Lower leg skin (tissue), 4 donors: ENCODE data around the gene ZBTB4. TPM values are rescaled to one million over a fixed set of nuclear protein-coding genes. Genes with fewer than 3 reads are reported as not detected.

Experiments
- DNase-seq, 2 donors: peaks; one replicate each; pipeline ENCODE4 v3.0.0-alpha.2; 2019; ENCODE audit warnings: low spot score in 2 of 2
- H3K4me3 ChIP-seq: fragments of 200-600 bp; sonication (generic); 2 replicates; pipeline ENCODE4 v1.5.1; 2017; ENCODE audit warnings: mild to moderate bottlenecking, low read depth; ENCODE audit not compliant: poor library complexity, severe bottlenecking
- POLR2A ChIP-seq, 2 donors: fragments of 450-650 bp; IDR thresholded peaks; one replicate each; pipeline ENCODE4 v1.6.1; 2016 to 2017; ENCODE audit warnings: antibody characterized with exemption in 2 of 2, mild to moderate bottlenecking in 1 of 2, moderate library complexity in 1 of 2
- WGBS, 2 donors: methylation state at CpG; one replicate each; pipeline ENCODE4 v1.1.5; 2018; 5-methylcytosine and 5-hydroxymethylcytosine counted together
- intact Hi-C: fragments of 100-400 bp; cut with DNase I; formaldehyde crosslinking; loops from one replicate; pipeline ENCODE4 v1.15.0; 2023; ENCODE audit warnings: low total_unique reads
- total RNA-seq, 4 donors: library from RNA; depleted of rRNA; stranded (reverse); fragments of >200 nt; gene quantifications; one replicate each; pipeline ENCODE4 v1.1.0, GENCODE V29; 2016
- TF ChIP-seq, protein P1 (sequence below), 3 donors: fragments of 450-650 bp; IDR thresholded peaks; one replicate each; pipeline ENCODE4 v1.5.1; 2016; ENCODE audit warnings: antibody characterized with exemption in 3 of 3, mild to moderate bottlenecking in 3 of 3, moderate library complexity in 2 of 3

The ZBTB4 gene
- total RNA-seq, 4 donors from 2014 or later = 40.4 to 52.3 (median 47.7) TPM

DNA sequence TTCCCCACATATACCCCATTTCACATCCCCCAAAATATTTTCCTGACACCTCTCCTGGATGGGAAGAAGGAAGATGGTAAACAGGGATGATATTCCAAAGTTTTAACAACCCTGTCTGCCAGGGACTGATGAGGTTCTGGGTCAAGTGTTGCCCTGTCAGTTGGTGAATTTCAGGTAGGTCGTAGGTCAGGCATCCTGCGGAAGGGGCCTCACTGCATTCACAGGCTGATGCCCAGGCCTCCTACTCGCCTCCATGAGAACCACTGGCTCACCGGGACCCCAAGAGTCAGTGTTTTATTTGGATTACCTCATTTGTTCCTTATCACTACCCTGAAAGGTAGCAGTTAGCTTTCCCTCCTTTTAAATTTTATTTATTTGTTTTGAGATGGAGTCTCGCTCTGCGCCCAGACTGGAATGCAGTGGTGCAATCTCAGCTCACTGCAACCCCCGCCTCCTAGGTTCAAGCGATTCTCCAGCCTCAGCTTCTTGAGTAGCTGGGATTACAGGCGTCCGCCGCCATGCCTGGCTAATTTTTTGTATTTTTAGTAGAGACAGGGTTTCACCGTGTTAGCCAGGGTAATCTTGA is 10.5 kb downstream of the ZBTB4 start:
- no peak for DNase-seq
- no peak for TF ChIP-seq POLR2A (IDR thresholded peaks at IDR 0.05)
- TF ChIP-seq, protein P1, sequence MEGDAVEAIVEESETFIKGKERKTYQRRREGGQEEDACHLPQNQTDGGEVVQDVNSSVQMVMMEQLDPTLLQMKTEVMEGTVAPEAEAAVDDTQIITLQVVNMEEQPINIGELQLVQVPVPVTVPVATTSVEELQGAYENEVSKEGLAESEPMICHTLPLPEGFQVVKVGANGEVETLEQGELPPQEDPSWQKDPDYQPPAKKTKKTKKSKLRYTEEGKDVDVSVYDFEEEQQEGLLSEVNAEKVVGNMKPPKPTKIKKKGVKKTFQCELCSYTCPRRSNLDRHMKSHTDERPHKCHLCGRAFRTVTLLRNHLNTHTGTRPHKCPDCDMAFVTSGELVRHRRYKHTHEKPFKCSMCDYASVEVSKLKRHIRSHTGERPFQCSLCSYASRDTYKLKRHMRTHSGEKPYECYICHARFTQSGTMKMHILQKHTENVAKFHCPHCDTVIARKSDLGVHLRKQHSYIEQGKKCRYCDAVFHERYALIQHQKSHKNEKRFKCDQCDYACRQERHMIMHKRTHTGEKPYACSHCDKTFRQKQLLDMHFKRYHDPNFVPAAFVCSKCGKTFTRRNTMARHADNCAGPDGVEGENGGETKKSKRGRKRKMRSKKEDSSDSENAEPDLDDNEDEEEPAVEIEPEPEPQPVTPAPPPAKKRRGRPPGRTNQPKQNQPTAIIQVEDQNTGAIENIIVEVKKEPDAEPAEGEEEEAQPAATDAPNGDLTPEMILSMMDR (IDR thresholded peaks at IDR 0.05) = no peak
- intact Hi-C loops = no loop called here
- 82 to 86% methylated on average over 12 of the region's 12 CpGs for WGBS, 2 donors
- no peak overlapping the region for H3K4me3 ChIP-seq

DNA sequence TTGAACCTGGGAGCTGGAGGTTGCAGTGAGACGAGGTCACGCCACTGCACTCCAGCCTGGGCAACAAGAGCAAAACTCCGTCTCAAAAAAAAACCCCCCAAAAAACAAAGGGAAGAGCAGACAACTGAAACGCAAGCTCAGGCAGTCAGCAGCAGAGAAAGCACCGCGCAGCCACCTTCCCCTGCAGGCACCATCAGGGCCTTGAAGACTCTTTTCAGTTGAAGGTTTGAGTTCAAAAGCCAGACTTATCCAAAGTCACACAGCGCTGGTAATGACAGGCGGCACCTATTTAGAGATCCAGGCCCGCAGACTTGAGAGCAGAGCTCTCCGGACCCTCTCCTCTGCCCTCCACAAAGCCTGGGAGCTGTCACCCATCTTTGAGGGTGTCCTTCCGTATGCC is 11.1 kb downstream of the ZBTB4 start:
- H3K4me3 ChIP-seq = no peak overlapping the region
- DNase-seq = no peak
- 92 to 95% methylated on average over 11 of the region's 11 CpGs for WGBS, 2 donors
- intact Hi-C loops = no loop called here
- TF ChIP-seq POLR2A (IDR thresholded peaks at IDR 0.05) = no peak
- TF ChIP-seq, protein P1 (IDR thresholded peaks at IDR 0.05) = no peak

DNA sequence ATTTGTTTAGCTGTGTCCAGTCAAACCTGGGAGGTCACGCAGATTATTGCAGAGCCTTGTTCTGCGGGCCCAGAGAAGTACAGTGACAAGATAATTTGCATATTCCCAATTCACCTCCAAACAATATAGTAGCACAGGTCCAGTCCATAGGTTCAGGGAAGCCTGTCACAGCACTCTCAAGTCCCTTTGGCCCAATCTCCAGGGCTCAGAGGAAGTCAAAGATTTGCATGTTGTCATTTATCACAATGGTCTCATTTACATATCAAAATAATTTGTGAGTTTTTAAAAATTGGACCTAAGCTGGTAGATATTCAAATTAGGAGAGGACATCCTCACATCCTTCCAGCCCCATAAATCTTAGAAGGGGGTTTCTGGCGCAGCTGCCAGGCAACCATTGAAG is 11.9 kb downstream of the ZBTB4 start:
- intact Hi-C loops = no loop called here
- TF ChIP-seq POLR2A (IDR thresholded peaks at IDR 0.05) = no peak
- TF ChIP-seq, protein P1 (IDR thresholded peaks at IDR 0.05) = no peak
- 93 to 96% methylated on average over 3 of the region's 3 CpGs for WGBS, 2 donors

DNA sequence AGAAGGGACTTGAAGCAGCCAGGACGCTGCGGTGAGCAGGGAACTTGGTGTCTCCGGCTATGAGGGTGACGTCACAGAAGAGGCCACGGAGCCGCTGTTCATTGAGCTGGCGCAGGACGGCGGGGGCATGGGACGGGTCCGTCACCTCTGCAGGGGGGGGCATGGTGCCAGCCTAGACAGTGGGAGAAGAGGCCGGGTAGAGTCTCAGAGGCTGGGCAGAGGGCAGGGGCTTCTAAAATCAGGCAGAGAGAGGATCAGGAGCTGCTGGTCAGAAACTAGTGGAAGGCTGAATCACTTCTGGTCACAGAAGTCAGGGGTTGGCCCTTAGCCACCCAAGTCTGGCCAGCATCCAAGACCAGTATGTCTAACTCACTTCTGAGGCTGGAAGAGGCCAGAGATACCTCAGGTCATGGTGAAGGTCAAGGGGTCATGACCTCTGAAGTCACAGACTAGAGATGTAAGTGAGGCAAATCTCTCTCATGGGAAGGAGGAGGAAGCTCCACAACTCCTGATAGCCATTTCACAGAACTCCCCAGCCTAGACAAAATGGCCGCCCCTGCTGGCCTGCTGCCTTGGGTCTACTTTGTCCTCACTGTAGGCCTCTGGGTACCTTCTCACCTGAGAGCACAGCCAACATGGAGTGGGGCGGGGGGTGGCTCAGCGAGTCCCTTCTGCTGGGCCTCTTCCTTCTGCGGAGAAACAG is 12.6 kb downstream of the ZBTB4 start:
- no peak overlapping the region for H3K4me3 ChIP-seq
- intact Hi-C loops = no loop called here
- WGBS, 2 donors = 68 to 79% methylated on average over 16 of the region's 16 CpGs
- DNase-seq = no peak
- no peak for TF ChIP-seq POLR2A (IDR thresholded peaks at IDR 0.05)
- TF ChIP-seq, protein P1 (IDR thresholded peaks at IDR 0.05) = no peak

More for the DNA sequence above, 11.9 kb downstream of the ZBTB4 start:
- DNase-seq = no peak
- no peak overlapping the region for H3K4me3 ChIP-seq

DNA sequence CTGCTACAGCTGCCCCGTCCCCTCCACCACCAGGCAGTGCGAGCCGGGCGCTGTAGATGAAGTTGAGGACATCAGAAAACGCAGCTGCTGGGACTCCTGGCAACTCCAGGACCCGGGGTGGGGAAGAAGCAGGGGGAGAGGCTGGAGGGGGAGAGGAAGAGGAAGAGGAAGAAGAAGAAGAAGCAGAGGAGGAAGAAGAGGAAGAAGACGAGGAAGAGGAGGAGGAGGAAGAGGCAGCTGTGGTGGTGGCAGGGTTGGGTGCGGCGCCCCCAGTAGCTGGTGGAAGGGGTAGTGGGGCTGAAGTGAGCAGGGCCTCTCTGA is 13.2 kb downstream of the ZBTB4 start:
- TF ChIP-seq, protein P1 (IDR thresholded peaks at IDR 0.05) = no peak
- no peak for TF ChIP-seq POLR2A (IDR thresholded peaks at IDR 0.05)
- WGBS, 2 donors = 88 to 90% methylated on average over 9 of the region's 9 CpGs
- no peak overlapping the region for H3K4me3 ChIP-seq
- intact Hi-C loops = no loop called here
- no peak for DNase-seq
